ENCODE results near the gene HES1. TPM values are rescaled to one million over a fixed set of nuclear protein-coding genes. Genes with fewer than 3 reads are reported as not detected.
A peak's percentile ranks its signal among the peaks of the same experiment; 100 is the strongest.

Gene HES1
- total RNA-seq, 1 experiment from 2014 or later: 17.4 TPM

DNA sequence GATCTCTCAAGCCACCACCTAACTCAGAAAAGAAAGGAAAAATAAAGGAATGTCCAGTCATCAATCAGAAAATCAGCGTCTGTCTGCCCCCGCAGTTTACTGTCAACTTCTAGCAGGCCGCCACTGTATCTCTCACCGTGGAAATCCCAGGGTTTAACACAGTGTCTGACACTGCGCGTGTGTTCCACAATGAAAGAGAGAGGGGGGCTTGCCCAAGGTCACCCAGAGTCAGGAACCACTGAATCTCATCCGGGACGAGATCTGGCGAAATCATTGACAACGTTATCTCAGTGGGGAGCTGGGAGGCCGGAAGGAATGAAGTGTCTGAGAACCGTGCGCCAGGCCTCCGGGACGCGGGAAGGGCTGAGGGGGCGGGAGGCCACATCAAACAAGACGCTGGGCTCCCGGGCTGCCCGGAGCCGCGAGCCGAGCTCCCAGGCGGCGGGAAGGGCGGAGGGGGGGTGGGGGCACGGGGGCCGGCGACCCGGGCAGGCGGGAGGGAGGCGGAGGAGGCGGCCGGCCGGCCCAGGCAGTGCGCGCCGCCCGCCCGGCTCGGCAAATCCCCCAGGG is 2.2 kb upstream of the HES1 start:
- peak; percentile 67 for DNase-seq

DNA sequence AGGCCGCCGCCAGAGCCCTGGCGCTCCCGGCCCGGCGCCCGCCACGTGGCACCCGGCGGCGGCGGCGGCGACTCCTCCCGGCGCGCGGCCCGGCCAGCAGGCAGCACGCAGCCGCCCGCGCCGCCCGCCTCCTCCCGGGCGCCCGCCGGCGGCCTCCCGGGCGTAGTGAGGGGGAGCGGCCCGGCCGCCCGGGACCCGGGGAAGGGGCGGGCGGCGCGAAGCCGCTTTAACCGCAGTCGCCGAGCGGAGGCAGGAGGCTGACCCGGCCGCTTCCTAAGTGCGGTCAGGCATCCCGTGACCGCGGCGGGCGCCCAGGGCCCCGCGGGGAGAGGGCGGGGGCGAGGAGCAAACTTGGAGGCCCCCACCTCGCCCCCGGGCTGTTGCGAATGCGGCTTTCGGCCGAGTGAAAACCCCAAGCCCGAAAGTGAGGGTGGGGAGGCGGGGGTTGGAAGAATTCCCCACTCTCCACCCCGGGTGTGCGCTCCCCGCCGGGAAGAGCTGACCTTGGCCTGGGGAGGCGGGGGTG is 1.7 kb upstream of the HES1 start:
- H3K79me2 ChIP-seq (ENCODE audit: low read length): no peaks in the 10 kb centered on the region
- H3K36me3 ChIP-seq (ENCODE audit: insufficient read depth, low read length): peaks cover 19% of the 10 kb centered on the region; the same call in 1 of the 2 replicates
- peak overlapping the region; percentile 98 for H3K4me2 ChIP-seq (ENCODE audit: low read depth, low read length, poor library complexity, severe bottlenecking)
- H4K20me1 ChIP-seq (ENCODE audit: insufficient read depth, low read depth, low read length): no peaks in the 10 kb centered on the region; the same call in 1 of the 2 replicates
- DNase-seq: peak; percentile 82
- H3K4me1 ChIP-seq (ENCODE audit: low read length): peaks cover 78% of the 10 kb centered on the region
- H3K9me2 ChIP-seq (replicated peaks; ENCODE audit: insufficient read depth, low read length): no peaks in the 10 kb centered on the region
- H3K27ac ChIP-seq (ENCODE audit: low read length): peak overlapping the region; percentile 19; the same call in 1 of the 2 replicates
- no peaks in the 10 kb centered on the region for H3K9me3 ChIP-seq (ENCODE audit: low read length)
- peaks cover 4% of the 10 kb centered on the region; the same call in 1 of the 2 replicates for H3K27me3 ChIP-seq (ENCODE audit: low read length)
- peak overlapping the region; percentile 79; the same call in 1 of the 2 replicates for H2AFZ ChIP-seq (ENCODE audit: low read length)
- H3K9ac ChIP-seq (ENCODE audit: low read length): peak overlapping the region; percentile 83
- peak overlapping the region; percentile 77 for H3K4me3 ChIP-seq (ENCODE audit: low read length)

More for the DNA sequence above, 2.2 kb upstream of the HES1 start:
- H3K36me3 ChIP-seq (ENCODE audit: insufficient read depth, low read length): peaks cover 19% of the 10 kb centered on the region; the same call in 1 of the 2 replicates
- H2AFZ ChIP-seq (ENCODE audit: low read length): peak overlapping the region; percentile 49; the same call in 1 of the 2 replicates
- peak overlapping the region; percentile 70 for H3K9ac ChIP-seq (ENCODE audit: low read length)
- no peaks in the 10 kb centered on the region for H3K9me2 ChIP-seq (replicated peaks; ENCODE audit: insufficient read depth, low read length)
- no peaks in the 10 kb centered on the region for H3K79me2 ChIP-seq (ENCODE audit: low read length)
- peaks cover 72% of the 10 kb centered on the region for H3K4me1 ChIP-seq (ENCODE audit: low read length)
- H3K4me2 ChIP-seq (ENCODE audit: low read depth, low read length, poor library complexity, severe bottlenecking): peak overlapping the region; percentile 71
- no peak overlapping the region for H3K27ac ChIP-seq (ENCODE audit: low read length)
- H3K4me3 ChIP-seq (ENCODE audit: low read length): peak overlapping the region; percentile 61
- H3K9me3 ChIP-seq (ENCODE audit: low read length): no peaks in the 10 kb centered on the region
- no peaks in the 10 kb centered on the region; the same call in 1 of the 2 replicates for H4K20me1 ChIP-seq (ENCODE audit: insufficient read depth, low read depth, low read length)
- H3K27me3 ChIP-seq (ENCODE audit: low read length): peaks cover 4% of the 10 kb centered on the region; the same call in 1 of the 2 replicates

DNA sequence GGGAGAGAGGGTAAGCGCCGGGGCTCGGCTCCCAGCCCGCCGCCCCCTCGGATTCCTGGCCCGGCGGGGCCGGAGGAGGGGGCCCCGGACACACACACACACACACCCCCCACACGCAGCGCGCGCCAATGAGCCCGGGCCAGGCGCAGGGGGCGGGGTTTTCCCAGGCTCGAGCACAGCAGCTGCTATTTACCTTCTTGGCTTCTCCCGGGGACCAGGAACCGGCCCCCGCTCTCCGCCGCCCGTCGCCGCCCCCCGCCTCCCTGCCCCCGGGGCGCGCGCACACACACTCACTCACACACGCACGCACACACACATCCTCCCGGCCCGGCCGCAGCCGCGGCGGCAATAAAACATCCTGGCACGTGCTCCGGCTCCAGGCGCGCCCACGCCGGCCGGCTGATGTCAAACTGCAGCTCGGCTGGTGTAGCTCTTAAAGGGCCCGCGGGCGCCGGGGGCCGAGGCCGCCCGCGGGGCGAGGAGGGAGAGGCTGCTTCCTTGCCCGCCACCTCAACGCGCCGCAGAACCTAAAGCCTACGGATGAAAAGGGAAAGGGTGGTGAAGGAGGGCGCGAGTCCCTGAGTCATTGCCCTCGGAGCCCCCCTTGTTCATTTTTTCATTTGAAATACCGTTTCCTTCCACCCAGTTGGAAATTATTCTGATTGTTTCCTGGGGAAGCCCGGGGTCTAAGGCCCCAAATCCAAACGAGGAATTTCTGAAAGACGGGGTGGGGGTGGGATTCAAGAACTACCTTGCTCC is 1.0 kb upstream of the HES1 start:
- Histone ChIP-seq H3K4me1 (ENCODE audit: low read length) (peaks cover 84% of the 10 kb centered on the region), H3K9me2 (replicated peaks; ENCODE audit: insufficient read depth, low read length) (no peaks in the 10 kb centered on the region), H3K9ac (ENCODE audit: low read length) (peak overlapping the region; percentile 83), H3K4me3 (ENCODE audit: low read length) (peak overlapping the region; percentile 77), H3K36me3 (ENCODE audit: insufficient read depth, low read length) (peaks cover 19% of the 10 kb centered on the region; the same call in 1 of the 2 replicates), H4K20me1 (ENCODE audit: insufficient read depth, low read depth, low read length) (no peaks in the 10 kb centered on the region; the same call in 1 of the 2 replicates), H3K9me3 (ENCODE audit: low read length) (no peaks in the 10 kb centered on the region), H3K27me3 (ENCODE audit: low read length) (peaks cover 4% of the 10 kb centered on the region; the same call in 1 of the 2 replicates), H3K79me2 (ENCODE audit: low read length) (no peaks in the 10 kb centered on the region), H3K27ac (ENCODE audit: low read length) (peak overlapping the region; percentile 63), H3K4me2 (ENCODE audit: low read depth, low read length, poor library complexity, severe bottlenecking) (peak overlapping the region; percentile 98), H2AFZ (ENCODE audit: low read length) (peak overlapping the region; percentile 79)
- DNase-seq: peak; percentile 98

DNA sequence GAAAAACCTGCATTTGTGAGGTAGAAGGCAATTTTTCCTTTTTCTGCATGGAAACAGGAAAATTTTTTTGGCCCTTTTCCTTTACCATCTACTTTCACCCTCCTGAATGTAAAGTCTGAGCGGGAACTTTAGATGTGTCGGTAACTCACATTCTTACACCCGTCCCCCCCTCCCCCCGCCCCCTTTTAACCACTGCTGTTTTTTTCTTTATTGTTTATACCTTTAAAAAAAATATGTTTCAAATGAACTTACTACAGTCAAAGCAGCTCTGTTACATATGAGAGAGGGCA is 487 bp upstream of the HES1 start:
- H3K9me2 ChIP-seq (replicated peaks; ENCODE audit: insufficient read depth, low read length): no peaks in the 10 kb centered on the region
- peak overlapping the region; percentile 98 for H3K4me2 ChIP-seq (ENCODE audit: low read depth, low read length, poor library complexity, severe bottlenecking)
- no peak for DNase-seq
- H3K4me3 ChIP-seq (ENCODE audit: low read length): peak overlapping the region; percentile 77
- no peaks in the 10 kb centered on the region for H3K79me2 ChIP-seq (ENCODE audit: low read length)
- H4K20me1 ChIP-seq (ENCODE audit: insufficient read depth, low read depth, low read length): no peaks in the 10 kb centered on the region; the same call in 1 of the 2 replicates
- H3K27ac ChIP-seq (ENCODE audit: low read length): peak overlapping the region; percentile 63
- H2AFZ ChIP-seq (ENCODE audit: low read length): peak overlapping the region; percentile 79
- peaks cover 4% of the 10 kb centered on the region; the same call in 1 of the 2 replicates for H3K27me3 ChIP-seq (ENCODE audit: low read length)
- H3K9ac ChIP-seq (ENCODE audit: low read length): peak overlapping the region; percentile 83
- no peaks in the 10 kb centered on the region for H3K9me3 ChIP-seq (ENCODE audit: low read length)
- peaks cover 19% of the 10 kb centered on the region; the same call in 1 of the 2 replicates for H3K36me3 ChIP-seq (ENCODE audit: insufficient read depth, low read length)
- H3K4me1 ChIP-seq (ENCODE audit: low read length): peaks cover 89% of the 10 kb centered on the region

DNA sequence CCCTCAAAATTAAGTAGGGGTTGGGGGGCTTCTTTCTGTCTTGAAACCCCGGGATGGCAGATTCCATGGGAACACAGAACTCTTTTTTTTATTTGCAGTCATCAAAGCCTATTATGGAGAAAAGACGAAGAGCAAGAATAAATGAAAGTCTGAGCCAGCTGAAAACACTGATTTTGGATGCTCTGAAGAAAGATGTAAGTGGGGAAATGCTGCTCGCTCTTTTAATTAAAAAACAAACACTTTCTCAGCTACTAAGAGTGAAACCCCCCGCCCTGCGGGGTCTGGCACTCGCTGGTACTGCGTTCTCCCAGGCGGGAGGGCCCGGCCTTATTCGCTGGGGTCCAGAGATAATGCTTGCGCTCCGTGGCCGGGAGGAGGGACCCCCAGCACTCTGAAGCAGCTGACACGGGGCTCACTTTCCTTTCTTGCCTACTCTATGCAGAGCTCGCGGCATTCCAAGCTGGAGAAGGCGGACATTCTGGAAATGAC is 615 bp downstream of the HES1 start:
- peak; percentile 73 for DNase-seq
- Histone ChIP-seq H3K4me3 (ENCODE audit: low read length) (peak overlapping the region; percentile 77), H3K9me2 (replicated peaks; ENCODE audit: insufficient read depth, low read length) (no peaks in the 10 kb centered on the region), H4K20me1 (ENCODE audit: insufficient read depth, low read depth, low read length) (no peaks in the 10 kb centered on the region; the same call in 1 of the 2 replicates), H3K36me3 (ENCODE audit: insufficient read depth, low read length) (peaks cover 15% of the 10 kb centered on the region; the same call in 1 of the 2 replicates), H3K4me1 (ENCODE audit: low read length) (peaks cover 86% of the 10 kb centered on the region), H3K27ac (ENCODE audit: low read length) (peak overlapping the region; percentile 24), H3K27me3 (ENCODE audit: low read length) (peaks cover 4% of the 10 kb centered on the region; the same call in 1 of the 2 replicates), H3K9ac (ENCODE audit: low read length) (peak overlapping the region; percentile 73), H3K4me2 (ENCODE audit: low read depth, low read length, poor library complexity, severe bottlenecking) (peak overlapping the region; percentile 98), H2AFZ (ENCODE audit: low read length) (peak overlapping the region; percentile 93), H3K79me2 (ENCODE audit: low read length) (no peaks in the 10 kb centered on the region), H3K9me3 (ENCODE audit: low read length) (no peaks in the 10 kb centered on the region)

DNA sequence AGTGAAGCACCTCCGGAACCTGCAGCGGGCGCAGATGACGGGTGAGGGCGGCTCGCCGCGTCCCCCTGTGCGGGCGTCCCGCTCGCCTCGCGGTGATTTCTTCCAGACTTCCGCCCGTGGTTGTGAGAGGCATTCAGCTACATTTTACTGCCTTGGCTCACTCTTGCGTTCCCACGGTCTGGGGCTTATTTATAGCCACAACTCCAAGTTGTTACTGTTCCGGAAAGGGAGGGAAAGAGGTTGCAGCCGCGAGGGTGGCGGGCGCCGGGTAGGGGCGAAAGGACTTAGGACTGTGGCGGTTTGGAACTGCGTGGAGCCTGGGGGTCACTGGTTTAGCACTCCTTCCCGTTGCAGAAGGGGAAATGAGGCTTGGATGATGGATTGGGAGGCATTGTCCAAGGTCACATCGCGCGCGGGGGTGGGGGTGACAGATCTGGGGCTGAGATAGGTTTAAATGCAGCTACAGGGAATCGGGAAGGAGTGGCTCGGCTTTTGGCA is 1.1 kb downstream of the HES1 start:
- H2AFZ ChIP-seq (ENCODE audit: low read length): peak overlapping the region; percentile 93
- peak overlapping the region; percentile 24 for H3K27ac ChIP-seq (ENCODE audit: low read length)
- H3K9me2 ChIP-seq (replicated peaks; ENCODE audit: insufficient read depth, low read length): no peaks in the 10 kb centered on the region
- peak overlapping the region; percentile 77 for H3K4me3 ChIP-seq (ENCODE audit: low read length)
- H3K9ac ChIP-seq (ENCODE audit: low read length): peak overlapping the region; percentile 73
- peaks cover 13% of the 10 kb centered on the region; the same call in 1 of the 2 replicates for H3K36me3 ChIP-seq (ENCODE audit: insufficient read depth, low read length)
- peaks cover 86% of the 10 kb centered on the region for H3K4me1 ChIP-seq (ENCODE audit: low read length)
- no peaks in the 10 kb centered on the region for H3K9me3 ChIP-seq (ENCODE audit: low read length)
- DNase-seq: peak; percentile 80
- peaks cover 4% of the 10 kb centered on the region; the same call in 1 of the 2 replicates for H3K27me3 ChIP-seq (ENCODE audit: low read length)
- H4K20me1 ChIP-seq (ENCODE audit: insufficient read depth, low read depth, low read length): no peaks in the 10 kb centered on the region; the same call in 1 of the 2 replicates
- H3K79me2 ChIP-seq (ENCODE audit: low read length): no peaks in the 10 kb centered on the region
- H3K4me2 ChIP-seq (ENCODE audit: low read depth, low read length, poor library complexity, severe bottlenecking): peak overlapping the region; percentile 98

DNA sequence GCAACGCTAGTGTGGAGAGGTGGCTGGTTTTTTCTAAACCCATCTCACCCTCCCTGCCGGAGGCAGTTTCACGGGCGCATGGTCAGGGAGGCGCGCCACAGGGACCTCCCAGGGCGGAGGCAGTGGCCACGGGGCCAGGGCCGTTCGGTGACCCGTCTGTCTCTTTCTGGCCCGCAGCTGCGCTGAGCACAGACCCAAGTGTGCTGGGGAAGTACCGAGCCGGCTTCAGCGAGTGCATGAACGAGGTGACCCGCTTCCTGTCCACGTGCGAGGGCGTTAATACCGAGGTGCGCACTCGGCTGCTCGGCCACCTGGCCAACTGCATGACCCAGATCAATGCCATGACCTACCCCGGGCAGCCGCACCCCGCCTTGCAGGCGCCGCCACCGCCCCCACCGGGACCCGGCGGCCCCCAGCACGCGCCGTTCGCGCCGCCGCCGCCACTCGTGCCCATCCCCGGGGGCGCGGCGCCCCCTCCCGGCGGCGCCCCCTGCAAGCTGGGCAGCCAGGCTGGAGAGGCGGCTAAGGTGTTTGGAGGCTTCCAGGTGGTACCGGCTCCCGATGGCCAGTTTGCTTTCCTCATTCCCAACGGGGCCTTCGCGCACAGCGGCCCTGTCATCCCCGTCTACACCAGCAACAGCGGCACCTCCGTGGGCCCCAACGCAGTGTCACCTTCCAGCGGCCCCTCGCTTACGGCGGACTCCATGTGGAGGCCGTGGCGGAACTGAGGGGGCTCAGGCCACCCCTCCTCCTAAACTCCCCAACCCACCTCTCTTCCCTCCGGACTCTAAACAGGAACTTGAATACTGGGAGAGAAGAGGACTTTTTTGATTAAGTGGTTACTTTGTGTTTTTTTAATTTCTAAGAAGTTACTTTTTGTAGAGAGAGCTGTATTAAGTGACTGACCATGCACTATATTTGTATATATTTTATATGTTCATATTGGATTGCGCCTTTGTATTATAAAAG is 1.8 kb downstream of the HES1 start:
- peaks cover 81% of the 10 kb centered on the region for H3K4me1 ChIP-seq (ENCODE audit: low read length)
- H3K9me3 ChIP-seq (ENCODE audit: low read length): no peaks in the 10 kb centered on the region
- H3K4me2 ChIP-seq (ENCODE audit: low read depth, low read length, poor library complexity, severe bottlenecking): peak overlapping the region; percentile 98
- H3K27ac ChIP-seq (ENCODE audit: low read length): peak overlapping the region; percentile 24
- no peaks in the 10 kb centered on the region for H3K79me2 ChIP-seq (ENCODE audit: low read length)
- peaks cover 9% of the 10 kb centered on the region; the same call in 1 of the 2 replicates for H3K36me3 ChIP-seq (ENCODE audit: insufficient read depth, low read length)
- H3K27me3 ChIP-seq (ENCODE audit: low read length): peaks cover 4% of the 10 kb centered on the region; the same call in 1 of the 2 replicates
- peak overlapping the region; percentile 93 for H2AFZ ChIP-seq (ENCODE audit: low read length)
- peak overlapping the region; percentile 73 for H3K9ac ChIP-seq (ENCODE audit: low read length)
- peak overlapping the region; percentile 77 for H3K4me3 ChIP-seq (ENCODE audit: low read length)
- DNase-seq: peak; percentile 89
- H3K9me2 ChIP-seq (replicated peaks; ENCODE audit: insufficient read depth, low read length): no peaks in the 10 kb centered on the region
- H4K20me1 ChIP-seq (ENCODE audit: insufficient read depth, low read depth, low read length): no peaks in the 10 kb centered on the region; the same call in 1 of the 2 replicates

Data from Karpas-422 (cell line).